SIG-M5 (cell line): ENCODE measurements around the gene ANKRD13C.
"Not testable (repeated sequence)": the region's sequence is repeated elsewhere in the genome, so short reads cannot be mapped to it uniquely, and the experiment has no call there.

Experiments used
- DNase-seq: peaks from one replicate; lab custom pipeline; 2025; lab: John Stamatoyannopoulos, UW

The ANKRD13C gene, protein sequence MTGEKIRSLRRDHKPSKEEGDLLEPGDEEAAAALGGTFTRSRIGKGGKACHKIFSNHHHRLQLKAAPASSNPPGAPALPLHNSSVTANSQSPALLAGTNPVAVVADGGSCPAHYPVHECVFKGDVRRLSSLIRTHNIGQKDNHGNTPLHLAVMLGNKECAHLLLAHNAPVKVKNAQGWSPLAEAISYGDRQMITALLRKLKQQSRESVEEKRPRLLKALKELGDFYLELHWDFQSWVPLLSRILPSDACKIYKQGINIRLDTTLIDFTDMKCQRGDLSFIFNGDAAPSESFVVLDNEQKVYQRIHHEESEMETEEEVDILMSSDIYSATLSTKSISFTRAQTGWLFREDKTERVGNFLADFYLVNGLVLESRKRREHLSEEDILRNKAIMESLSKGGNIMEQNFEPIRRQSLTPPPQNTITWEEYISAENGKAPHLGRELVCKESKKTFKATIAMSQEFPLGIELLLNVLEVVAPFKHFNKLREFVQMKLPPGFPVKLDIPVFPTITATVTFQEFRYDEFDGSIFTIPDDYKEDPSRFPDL

DNA sequence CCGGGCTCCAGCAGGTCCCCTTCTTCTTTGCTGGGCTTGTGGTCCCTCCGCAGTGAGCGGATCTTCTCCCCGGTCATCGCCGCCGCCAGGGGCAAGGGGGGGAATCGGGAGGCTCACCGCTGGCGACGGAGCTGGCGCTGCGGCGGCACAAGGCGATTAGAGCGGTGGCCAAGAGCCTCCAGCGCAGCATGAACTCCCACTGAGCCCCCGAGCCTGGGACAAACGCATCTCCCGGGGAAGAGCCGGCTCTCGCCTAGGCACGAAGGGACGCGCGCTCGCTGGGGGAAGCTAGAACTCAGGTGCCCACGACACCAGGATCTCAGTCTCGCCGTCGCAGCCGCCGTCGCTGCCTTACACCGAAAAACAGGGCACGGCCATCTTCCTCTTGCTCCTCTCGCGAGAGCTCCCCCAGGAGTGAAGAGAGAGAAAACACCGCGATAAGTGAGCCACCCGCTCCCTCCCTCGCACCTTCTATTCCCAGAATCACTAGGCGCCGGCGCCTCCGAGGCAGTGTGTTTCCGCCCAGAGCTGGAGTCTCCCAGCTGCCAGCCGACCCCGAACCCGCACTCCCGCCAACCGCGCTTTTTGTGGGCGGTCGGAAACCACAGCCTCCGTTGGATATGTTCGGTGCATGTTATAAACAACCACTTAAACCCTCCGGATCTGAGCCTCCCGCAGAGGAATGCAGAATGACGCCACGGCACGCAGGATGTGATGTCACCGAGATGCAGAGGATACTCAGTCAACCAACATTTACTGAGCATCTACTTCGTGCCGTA, at the start of gene ANKRD13C:
Gene ANKRD13C, minus strand, starts transcription at position 391 of the 779 bp plus-strand sequence. Its CDS starts 314 bp downstream, at position 77.
- DNase-seq, result peak; percentile 30

DNA sequence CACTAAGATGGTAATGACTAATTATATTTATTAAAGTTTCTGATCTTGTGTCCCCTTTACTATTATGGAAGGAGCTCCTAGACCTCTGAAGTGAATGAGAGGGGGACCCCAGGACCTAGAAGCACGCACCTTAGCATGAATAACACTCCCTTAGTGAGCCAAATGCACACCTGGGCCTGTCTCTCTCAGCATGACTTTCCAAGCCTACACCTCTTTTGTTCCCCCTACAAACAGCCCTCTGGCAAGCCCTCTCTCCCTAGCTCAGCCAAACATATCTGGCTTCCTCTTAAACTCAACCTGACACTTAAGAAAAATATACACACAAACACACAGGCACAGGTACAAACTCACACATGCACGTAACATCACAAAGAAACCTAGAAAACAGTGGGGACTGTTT, 49.2 kb upstream of the ANKRD13C start:
- DNase-seq, result no peak

- no peak for DNase-seq
Measured at GRCh38 chr1:70401974-70402373, 47.5 kb upstream of the ANKRD13C start.

DNA sequence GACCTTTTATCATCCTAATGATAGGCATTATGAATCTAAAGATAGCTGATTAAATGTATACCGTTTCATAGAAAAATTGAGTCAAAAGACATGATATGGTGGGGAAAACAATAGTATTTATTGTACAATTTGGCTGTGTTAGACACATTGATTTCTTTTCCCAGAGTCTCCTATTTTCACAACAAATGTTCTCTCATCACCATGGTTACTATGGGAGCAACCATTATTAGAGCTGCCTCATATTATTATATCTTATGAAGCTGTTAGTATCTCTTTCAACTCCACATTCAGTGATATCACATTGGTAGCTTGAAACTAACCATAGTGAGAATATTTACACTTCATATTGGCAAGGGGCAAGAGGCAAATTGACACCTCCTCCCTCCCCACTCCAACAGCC, 45.8 kb upstream of the ANKRD13C start:
- DNase-seq, result no peak

DNA sequence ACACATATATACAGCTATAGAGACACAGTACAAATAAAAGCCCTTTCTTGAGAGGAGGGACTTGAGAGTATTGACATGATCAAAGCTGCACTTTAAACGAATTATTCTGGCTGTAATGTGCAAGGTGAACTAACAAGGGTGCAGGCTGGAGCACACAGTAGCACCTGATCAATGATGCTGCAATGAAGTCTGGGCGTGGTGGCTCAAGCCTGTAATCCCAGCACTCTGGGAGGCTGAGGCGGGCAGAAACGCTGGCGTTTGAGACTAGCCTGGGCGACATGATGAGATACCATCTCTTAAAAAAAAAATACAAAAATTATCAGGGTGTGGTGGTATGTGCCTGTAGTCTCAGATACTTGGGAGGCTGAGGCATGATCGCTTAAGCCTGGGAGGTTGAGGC, 42.5 kb upstream of the ANKRD13C start:
- DNase-seq, result no peak

DNA sequence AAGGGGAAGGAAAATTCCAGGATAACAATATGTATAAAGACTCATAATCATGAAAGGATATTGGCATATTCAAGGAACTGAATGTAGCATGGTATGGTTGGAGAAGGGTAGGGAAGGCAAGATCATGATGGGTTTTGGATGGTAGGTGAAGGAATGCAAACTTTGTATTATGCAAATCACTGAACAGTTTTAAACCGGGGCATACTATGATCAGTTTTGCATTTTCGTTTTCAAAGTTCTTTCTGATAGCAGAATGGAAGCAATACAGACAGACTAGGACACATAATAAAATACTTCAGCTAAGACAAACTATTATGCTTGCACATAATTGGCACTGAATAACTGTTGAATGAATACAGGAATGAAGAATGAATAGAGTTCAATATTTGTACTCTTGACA, 42.1 kb upstream of the ANKRD13C start:
- DNase-seq, result no peak

DNA sequence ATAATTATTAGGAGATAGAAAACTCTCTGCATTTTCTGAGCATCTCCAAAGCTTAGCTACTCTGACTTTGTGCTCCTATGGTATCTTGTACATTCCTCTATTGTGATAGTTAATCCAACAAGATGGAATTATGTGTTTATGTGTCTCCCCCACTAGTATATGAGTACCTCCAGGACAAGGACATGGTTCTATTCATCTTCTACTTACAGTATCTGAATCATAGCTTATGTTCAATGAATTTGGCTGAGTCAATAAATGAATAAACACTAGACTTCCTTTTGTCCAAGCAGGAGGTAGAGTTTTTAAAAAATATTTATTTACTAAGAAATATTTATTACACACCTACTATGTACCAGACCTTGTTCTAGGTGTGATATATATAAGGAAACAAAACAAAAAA, 38.1 kb upstream of the ANKRD13C start:
- no peak for DNase-seq

- DNase-seq, result no peak
Measured at GRCh38 chr1:70387507-70387906, 33.0 kb upstream of the ANKRD13C start.

DNA sequence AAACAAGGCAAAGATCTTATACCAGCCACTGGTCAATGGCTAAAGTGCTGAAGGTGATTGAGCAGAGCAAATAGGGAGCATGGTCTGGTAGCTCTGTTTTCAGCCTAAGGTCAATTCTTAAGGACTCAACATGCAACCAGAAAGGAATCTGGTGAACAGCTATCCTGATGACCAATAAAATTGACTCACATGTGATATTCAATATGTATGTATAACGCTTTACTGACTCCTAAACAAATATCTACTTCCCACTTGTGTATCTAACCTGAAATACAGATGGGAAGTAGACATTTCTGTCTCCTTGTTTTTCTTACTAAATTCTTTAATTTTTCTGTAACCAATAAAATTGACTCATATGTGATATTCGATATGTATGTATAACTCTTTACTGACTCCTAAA, 31.6 kb upstream of the ANKRD13C start:
- no peak for DNase-seq

DNA sequence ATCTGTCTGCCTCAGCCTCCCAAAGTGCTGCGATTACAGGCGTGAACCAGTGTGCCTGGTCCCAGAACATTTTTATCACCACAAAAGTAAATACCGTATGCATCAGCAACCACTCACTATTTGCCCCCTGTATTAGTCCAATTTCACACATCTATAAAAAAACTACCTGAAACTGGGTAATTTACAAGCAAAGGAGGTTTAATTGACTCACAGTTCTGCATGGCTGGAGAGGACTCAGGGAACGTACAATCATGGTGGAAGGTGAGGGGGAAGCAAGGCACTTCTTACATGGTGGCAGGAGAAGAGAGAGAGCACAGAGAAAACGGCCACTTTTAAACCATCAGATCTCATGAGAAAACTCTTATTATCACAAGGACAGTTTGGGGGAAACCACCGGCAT, 31.0 kb upstream of the ANKRD13C start:
- no peak for DNase-seq

DNA sequence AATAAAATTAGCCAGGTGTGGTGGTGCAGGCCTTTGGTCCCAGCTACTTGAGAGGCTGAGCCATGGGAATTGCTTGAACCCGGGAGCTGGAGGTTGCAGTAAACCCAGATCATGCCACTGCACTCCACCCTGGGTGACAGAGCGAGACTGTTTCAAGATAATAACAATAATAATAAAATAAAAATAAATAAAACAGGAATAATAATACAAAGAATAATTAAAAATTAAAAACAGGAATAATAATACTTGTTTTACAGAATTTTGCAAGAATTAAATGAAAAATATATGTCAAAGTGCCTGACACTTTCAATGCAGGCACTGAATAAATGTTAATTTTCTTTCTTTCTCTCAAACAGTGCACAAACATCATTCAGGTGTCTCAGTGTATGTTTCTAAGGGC, 30.0 kb upstream of the ANKRD13C start:
- no peak for DNase-seq

DNA sequence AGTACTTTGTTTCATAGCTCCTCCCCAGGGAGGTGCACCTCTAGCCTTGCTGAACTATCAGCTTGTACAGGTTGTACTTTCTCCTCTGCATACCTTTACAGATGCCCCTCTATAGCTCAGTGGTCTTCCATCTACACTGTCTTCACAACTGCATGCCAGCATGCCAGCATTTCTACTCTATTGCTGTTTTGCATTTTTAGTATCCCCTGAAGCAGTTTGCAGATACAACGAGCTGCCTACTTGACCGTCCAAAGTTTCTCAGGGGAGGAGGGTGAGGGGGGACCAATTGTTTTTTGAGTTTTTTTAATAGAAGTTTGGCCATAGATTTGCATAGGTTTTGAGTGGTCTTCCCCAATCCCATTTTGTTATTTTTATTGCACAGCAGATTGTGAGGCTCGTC, 29.0 kb upstream of the ANKRD13C start:
- DNase-seq, result no peak

DNA sequence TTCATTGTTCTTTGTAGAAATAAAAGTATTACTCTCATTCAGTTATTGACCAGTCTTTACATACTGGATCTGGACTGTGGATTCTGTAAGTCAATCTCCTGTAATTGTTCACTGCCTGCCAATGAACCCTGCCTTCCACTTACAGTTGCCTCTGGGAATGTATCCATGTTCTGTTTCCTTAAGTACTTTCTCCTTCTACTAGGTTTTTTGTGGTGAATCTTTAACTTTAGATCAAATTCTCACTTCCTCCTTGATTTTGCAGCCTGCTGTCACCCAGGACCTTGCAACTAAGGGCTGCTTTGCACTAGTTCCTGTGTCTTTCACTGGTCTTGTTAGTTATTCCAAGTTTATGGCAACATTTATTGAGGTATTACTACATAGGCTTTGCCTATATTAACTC, 28.2 kb upstream of the ANKRD13C start:
- no peak for DNase-seq

- no peak for DNase-seq
Measured at GRCh38 chr1:70376196-70376595, 21.7 kb upstream of the ANKRD13C start.

DNA sequence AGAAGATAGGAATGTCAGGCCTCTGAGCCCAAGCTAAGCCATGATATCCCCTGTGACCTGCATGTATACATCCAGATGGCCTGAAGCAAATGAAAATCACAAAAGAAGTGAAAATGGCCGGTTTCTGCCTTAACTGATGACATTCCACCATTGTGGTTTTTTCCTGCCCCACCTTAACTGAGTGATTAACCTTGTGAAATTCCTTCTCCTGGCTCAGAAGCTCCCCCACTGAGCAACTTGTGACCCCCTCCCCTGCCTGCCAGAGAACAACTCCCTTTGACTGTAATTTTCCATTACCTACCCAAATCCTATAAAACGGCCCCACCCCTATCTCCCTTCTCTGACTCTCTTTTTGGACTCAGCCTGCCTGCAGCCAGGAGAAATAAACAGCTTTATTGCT, 19.1 kb upstream of the ANKRD13C start:
- not testable (repeated sequence) for DNase-seq

DNA sequence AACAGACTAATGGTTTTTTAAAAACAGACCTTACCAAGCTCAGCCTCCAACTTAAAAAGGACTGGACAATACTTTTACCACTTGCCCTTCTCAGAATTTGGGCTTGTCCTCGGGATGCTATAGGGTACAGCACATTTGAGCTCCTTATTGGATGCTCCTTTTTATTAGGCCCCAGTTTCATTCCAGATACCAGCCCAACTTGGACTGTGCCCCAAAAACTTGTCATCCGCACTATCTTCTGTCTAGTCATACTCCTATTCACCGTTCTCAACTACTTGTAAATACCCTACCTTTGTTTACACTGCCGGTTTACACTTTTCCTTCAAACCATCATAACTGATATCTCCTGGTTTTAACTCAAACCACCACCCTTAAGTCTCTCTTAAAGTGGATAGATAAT, 17.9 kb upstream of the ANKRD13C start:
- no peak for DNase-seq

DNA sequence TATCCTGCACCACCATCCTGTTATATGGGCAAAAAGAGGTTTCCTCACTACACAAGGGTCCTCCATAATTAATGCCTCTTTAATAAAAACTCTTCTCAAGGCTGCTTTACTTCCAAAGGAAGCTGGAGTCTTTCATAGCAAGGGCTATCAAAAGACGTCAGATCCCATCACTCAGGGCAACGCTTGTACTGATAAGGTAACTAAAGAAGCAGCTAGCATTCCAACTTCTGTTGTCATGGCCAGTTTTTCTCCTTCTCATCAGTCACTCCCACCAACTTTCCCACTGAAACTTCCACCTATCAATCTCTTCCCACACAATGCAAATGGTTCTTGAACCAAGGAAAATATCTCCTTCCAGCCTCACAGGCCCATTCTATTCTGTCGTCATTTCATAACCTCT, 17.1 kb upstream of the ANKRD13C start:
- DNase-seq, result not testable (repeated sequence)

- DNase-seq, result not testable (repeated sequence)
Measured at GRCh38 chr1:70367397-70367796, 12.9 kb upstream of the ANKRD13C start.

- not testable (repeated sequence) for DNase-seq
Measured at GRCh38 chr1:70366997-70367396, 12.5 kb upstream of the ANKRD13C start.

DNA sequence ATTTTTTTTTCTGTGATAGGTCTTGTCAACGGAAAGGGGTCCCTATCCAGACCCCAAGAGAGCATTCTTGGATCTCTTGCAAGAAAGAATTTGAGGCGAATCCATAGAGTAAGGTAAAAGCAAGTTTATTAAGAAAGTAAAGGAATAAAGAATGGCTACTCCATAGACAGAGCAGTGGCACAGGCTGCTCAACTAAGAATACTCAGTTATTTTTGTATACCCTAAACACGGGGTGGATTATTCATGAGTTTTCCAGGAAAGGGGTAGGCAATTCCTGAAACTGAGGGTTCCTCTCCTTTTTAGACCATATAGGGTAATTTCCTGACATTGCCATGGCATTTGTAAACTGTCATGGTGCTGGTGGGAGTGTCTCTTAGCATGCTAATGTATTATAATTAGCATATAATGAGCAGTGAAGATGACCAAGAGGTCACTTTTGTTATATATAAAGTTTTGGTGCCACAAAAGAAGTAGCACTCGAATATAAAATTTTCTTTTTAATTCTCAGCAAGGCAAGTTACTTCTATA, 12.0 kb upstream of the ANKRD13C start:
- not testable (repeated sequence) for DNase-seq

DNA sequence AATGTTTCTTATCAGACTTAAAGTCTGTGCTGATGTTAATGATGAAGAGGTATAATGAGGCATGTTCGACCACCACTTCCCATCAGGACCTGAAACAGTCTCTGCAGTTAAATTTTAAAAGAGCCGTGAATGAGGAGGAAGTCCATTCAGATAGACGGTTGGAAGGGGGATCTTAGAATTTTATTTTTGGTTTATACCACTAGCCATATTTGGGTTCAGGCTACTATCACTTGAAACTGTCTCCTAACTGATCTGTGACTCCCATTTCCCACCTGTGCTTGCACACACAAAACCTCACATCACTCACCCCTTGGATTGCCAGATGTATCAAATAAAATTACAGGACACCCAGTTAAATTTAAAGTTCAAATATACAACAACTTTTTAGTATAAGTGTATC, 9.9 kb upstream of the ANKRD13C start:
- DNase-seq, result no peak

DNA sequence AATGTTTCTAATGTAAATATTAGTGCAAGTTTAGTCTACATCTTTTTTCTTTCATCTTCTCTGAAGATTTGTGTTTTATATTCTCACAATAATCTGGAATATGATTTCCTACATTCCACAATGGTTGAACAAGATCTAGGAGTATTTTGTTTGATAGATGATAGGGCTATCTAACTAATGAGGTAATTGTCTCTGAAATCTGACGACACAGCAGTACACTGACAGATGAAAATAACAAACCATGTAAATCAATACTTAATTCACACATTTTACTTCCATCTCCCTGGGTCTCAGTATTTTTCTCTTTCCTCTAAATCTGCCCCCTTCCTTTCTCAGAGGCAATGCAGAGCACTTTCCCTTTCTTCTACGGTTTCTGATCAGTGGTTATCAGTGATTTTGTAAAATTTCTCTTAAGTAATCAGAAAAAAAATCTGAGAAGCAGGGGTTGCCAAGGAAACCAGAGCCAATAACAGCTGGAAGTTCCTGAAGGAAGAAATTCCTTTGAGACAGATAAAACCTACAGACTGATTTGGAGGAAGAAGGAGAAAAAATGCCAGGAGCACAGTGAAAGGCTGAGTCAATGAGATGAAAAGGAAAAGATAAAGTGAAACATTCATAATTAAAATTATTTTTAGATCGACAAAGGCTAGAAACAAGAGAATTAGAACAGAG, 7.3 kb upstream of the ANKRD13C start:
- DNase-seq, result no peak
